ENCODE data around the gene GP5.
A peak's percentile ranks its signal among the peaks of the same experiment; 100 is the strongest.

GP5 gene

DNA sequence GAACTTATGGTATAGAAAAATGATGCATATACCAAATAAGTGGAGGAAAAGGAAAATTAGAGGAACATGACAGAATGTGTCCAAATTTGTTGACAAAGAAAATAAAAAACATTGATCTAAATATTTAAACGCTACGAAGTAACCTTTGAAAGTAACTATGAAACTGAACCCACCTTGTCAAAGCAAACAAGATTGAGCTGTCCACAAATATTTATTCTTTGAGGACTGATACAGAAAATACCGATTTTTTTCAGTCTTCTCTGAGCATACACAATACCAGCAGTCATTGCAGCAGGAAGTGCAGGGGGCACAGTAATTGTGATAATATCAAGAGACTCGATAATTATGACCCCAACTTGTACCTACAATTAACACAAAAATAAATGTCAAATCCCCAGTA, 47.7 kb upstream of the GP5 start:
- Histone ChIP-seq H3K9me3 (ENCODE audit: insufficient read depth, low read length, severe bottlenecking) (no peaks in the 10 kb centered on the region), H3K79me2 (ENCODE audit: insufficient read depth, low read length) (no peaks in the 10 kb centered on the region), H3K36me3 (ENCODE audit: insufficient read depth, low read length) (peaks cover 88% of the 10 kb centered on the region), H3K4me2 (ENCODE audit: insufficient read depth, low read length) (no peak overlapping the region), H3K27me3 (ENCODE audit: insufficient read depth, low read length, poor library complexity) (no peaks in the 10 kb centered on the region), H2AFZ (ENCODE audit: low read depth, low read length) (no peak overlapping the region), H3K4me3 (ENCODE audit: low read depth in 1 of 2, low read length in 2 of 2) (no peak overlapping the region), H3K9ac (ENCODE audit: low read depth, low read length) (no peak overlapping the region), H3K4me1 (ENCODE audit: insufficient read depth, low read length) (no peaks in the 10 kb centered on the region), H4K20me1 (ENCODE audit: insufficient read depth, low read length) (no peaks in the 10 kb centered on the region), H3K27ac (ENCODE audit: low read length) (no peak overlapping the region)
- DNase-seq: no peak
- no peak for TF ChIP-seq EZH2 (IDR thresholded peaks at IDR 0.05; ENCODE audit: borderline replicate concordance, low read depth, low read length, severe bottlenecking)
- TF ChIP-seq, protein P1, sequence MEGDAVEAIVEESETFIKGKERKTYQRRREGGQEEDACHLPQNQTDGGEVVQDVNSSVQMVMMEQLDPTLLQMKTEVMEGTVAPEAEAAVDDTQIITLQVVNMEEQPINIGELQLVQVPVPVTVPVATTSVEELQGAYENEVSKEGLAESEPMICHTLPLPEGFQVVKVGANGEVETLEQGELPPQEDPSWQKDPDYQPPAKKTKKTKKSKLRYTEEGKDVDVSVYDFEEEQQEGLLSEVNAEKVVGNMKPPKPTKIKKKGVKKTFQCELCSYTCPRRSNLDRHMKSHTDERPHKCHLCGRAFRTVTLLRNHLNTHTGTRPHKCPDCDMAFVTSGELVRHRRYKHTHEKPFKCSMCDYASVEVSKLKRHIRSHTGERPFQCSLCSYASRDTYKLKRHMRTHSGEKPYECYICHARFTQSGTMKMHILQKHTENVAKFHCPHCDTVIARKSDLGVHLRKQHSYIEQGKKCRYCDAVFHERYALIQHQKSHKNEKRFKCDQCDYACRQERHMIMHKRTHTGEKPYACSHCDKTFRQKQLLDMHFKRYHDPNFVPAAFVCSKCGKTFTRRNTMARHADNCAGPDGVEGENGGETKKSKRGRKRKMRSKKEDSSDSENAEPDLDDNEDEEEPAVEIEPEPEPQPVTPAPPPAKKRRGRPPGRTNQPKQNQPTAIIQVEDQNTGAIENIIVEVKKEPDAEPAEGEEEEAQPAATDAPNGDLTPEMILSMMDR (IDR thresholded peaks at IDR 0.05; ENCODE audit: borderline replicate concordance, extremely low read depth, low read length, poor library complexity, severe bottlenecking): no peak
- ATAC-seq (ENCODE audit: insufficient read depth, low read depth): no peak

DNA sequence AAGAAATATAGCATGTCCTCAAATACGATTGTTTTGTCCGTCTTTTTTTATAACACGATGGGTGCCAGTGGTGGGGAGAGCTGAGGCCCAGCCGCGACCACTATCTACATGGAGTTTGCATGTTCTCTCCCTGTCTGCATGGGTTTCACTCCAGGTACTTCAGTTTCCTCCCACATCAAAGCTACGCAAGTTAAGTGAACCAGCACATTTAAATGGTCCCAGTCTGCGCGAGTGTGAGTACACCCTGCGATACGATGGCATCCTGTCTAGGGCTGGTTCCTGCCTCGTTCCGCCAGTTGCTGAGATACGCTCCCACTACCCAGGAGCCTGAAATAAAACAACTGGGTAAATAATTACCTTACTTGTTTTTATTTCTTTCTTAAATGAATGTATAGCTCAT, 47.1 kb upstream of the GP5 start:
- Histone ChIP-seq H3K27ac (ENCODE audit: low read length) (no peak overlapping the region), H3K9me3 (ENCODE audit: insufficient read depth, low read length, severe bottlenecking) (no peaks in the 10 kb centered on the region), H3K9ac (ENCODE audit: low read depth, low read length) (no peak overlapping the region), H3K79me2 (ENCODE audit: insufficient read depth, low read length) (no peaks in the 10 kb centered on the region), H2AFZ (ENCODE audit: low read depth, low read length) (no peak overlapping the region), H3K4me2 (ENCODE audit: insufficient read depth, low read length) (no peak overlapping the region), H3K27me3 (ENCODE audit: insufficient read depth, low read length, poor library complexity) (no peaks in the 10 kb centered on the region), H4K20me1 (ENCODE audit: insufficient read depth, low read length) (no peaks in the 10 kb centered on the region), H3K4me1 (ENCODE audit: insufficient read depth, low read length) (no peaks in the 10 kb centered on the region), H3K36me3 (ENCODE audit: insufficient read depth, low read length) (peaks cover 88% of the 10 kb centered on the region), H3K4me3 (ENCODE audit: low read depth in 1 of 2, low read length in 2 of 2) (no peak overlapping the region)
- TF ChIP-seq, protein P1 (IDR thresholded peaks at IDR 0.05; ENCODE audit: borderline replicate concordance, extremely low read depth, low read length, poor library complexity, severe bottlenecking): no peak
- TF ChIP-seq EZH2 (IDR thresholded peaks at IDR 0.05; ENCODE audit: borderline replicate concordance, low read depth, low read length, severe bottlenecking): no peak
- ATAC-seq (ENCODE audit: insufficient read depth, low read depth) (peak; percentile 55; the same call in 2 of the 3 replicates), DNase-seq (peak; percentile 11)

DNA sequence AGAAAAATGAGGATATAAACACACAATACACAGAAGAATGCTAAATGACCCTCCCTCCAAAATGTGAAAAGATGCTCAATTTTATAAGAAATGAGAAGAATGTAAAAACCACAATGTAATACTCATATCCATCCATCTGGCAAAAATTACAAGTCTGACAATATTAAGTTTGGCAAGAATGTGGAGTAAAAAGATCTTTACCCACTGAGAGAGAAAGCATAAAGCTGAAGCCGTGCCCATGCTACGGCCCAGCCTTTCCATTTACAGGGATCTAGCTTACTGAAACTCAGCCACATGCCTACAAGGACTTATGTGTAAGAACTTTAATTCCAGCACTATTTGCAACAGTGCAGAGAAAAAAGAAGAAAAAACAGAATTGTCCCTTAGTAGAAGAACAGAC, 44.8 kb upstream of the GP5 start:
- DNase-seq: no peak
- Histone ChIP-seq H2AFZ (ENCODE audit: low read depth, low read length) (no peak overlapping the region), H3K4me3 (ENCODE audit: low read depth in 1 of 2, low read length in 2 of 2) (no peak overlapping the region), H3K4me1 (ENCODE audit: insufficient read depth, low read length) (no peaks in the 10 kb centered on the region), H3K27ac (ENCODE audit: low read length) (no peak overlapping the region), H3K36me3 (ENCODE audit: insufficient read depth, low read length) (peaks cover 87% of the 10 kb centered on the region), H3K4me2 (ENCODE audit: insufficient read depth, low read length) (no peak overlapping the region), H3K79me2 (ENCODE audit: insufficient read depth, low read length) (no peaks in the 10 kb centered on the region), H3K9ac (ENCODE audit: low read depth, low read length) (no peak overlapping the region), H4K20me1 (ENCODE audit: insufficient read depth, low read length) (no peaks in the 10 kb centered on the region), H3K27me3 (ENCODE audit: insufficient read depth, low read length, poor library complexity) (no peaks in the 10 kb centered on the region), H3K9me3 (ENCODE audit: insufficient read depth, low read length, severe bottlenecking) (no peaks in the 10 kb centered on the region)
- no peak for TF ChIP-seq EZH2 (IDR thresholded peaks at IDR 0.05; ENCODE audit: borderline replicate concordance, low read depth, low read length, severe bottlenecking)
- TF ChIP-seq, protein P1 (IDR thresholded peaks at IDR 0.05; ENCODE audit: borderline replicate concordance, extremely low read depth, low read length, poor library complexity, severe bottlenecking): no peak
- ATAC-seq (ENCODE audit: insufficient read depth, low read depth): no peak

DNA sequence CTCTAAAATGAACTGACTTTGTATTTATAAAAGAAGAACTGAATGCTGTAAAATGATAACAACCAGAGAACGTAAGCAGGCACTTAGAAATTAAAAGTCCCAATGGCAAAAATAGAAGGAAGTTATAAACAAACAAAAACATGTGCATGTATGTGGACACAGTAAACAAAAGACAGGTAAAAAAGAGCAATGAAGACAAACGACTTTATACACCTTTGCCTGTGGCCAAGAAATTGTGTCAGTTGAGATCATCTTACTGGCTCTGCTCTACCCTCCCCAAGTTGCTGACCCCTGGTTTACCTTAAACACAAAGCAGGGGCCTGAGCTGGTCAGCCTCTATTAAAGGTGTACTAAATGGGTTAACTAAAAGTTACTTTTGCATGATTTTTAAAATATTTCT, 41.7 kb upstream of the GP5 start:
- H3K4me1 ChIP-seq (ENCODE audit: insufficient read depth, low read length): no peaks in the 10 kb centered on the region
- no peak for TF ChIP-seq EZH2 (IDR thresholded peaks at IDR 0.05; ENCODE audit: borderline replicate concordance, low read depth, low read length, severe bottlenecking)
- TF ChIP-seq, protein P1 (IDR thresholded peaks at IDR 0.05; ENCODE audit: borderline replicate concordance, extremely low read depth, low read length, poor library complexity, severe bottlenecking): no peak
- H3K9ac ChIP-seq (ENCODE audit: low read depth, low read length): no peak overlapping the region
- H2AFZ ChIP-seq (ENCODE audit: low read depth, low read length): no peak overlapping the region
- ATAC-seq (ENCODE audit: insufficient read depth, low read depth): no peak
- H3K79me2 ChIP-seq (ENCODE audit: insufficient read depth, low read length): no peaks in the 10 kb centered on the region
- H4K20me1 ChIP-seq (ENCODE audit: insufficient read depth, low read length): no peaks in the 10 kb centered on the region
- H3K27ac ChIP-seq (ENCODE audit: low read length): no peak overlapping the region
- no peak for DNase-seq
- H3K27me3 ChIP-seq (ENCODE audit: insufficient read depth, low read length, poor library complexity): no peaks in the 10 kb centered on the region
- peaks cover 92% of the 10 kb centered on the region for H3K36me3 ChIP-seq (ENCODE audit: insufficient read depth, low read length)
- no peaks in the 10 kb centered on the region for H3K9me3 ChIP-seq (ENCODE audit: insufficient read depth, low read length, severe bottlenecking)
- no peak overlapping the region for H3K4me2 ChIP-seq (ENCODE audit: insufficient read depth, low read length)
- no peak overlapping the region for H3K4me3 ChIP-seq (ENCODE audit: low read depth in 1 of 2, low read length in 2 of 2)
